ENCODE measurements around the gene SCPEP1.

- TF ChIP-seq CTCF (IDR thresholded peaks at IDR 0.05) (no peak), NFIC (IDR thresholded peaks at IDR 0.05; ENCODE audit: borderline replicate concordance) (no peak), RAD21 (IDR thresholded peaks at IDR 0.05; ENCODE audit: low read length) (no peak), EP300 (IDR thresholded peaks at IDR 0.05; ENCODE audit: borderline replicate concordance in 1 of 2, low read depth in 1 of 2, low read length in 1 of 2) (no peak)
Measured at GRCh38 chr17:57011491-57012015, 33.6 kb downstream of the SCPEP1 start.
